Spleen (tissue), 7 donors: Measurements from ENCODE around the gene KIAA0753.

ENCODE experiments used
- CTCF ChIP-seq, 11 experiments: fragments of 200-600 bp in 7 of 11; fragments of 450-650 bp in 4 of 11; sonication (generic) in 4 of 11; IDR thresholded peaks in 8 of 11; conservative IDR thresholded peaks in 3 of 11; 1 replicate in 7 of 11; 2 replicates in 4 of 11; pipeline versions ENCODE4 v1.4.0 to v1.8.0; 2016 to 2021; ENCODE audit warnings: antibody characterized with exemption in 11 of 11, inconsistent platforms in 4 of 11, mild to moderate bottlenecking in 1 of 11
- POLR2AphosphoS5 ChIP-seq, 3 donors: sonication (generic); formaldehyde crosslinking; IDR thresholded peaks; one replicate each; pipeline ENCODE4 v1.5.1; 2017; ENCODE audit warnings: antibody characterized with exemption in 3 of 3
- donor health status: DM: no; HTN: no; CAD: no; lungs with moderate emphysema.
- donor health status: DM: no; HTN: no; CAD: no.
- donor health status: DM: no; HTN: no; CAD: no.

GRCh38 chr17:6681671-6682070 is 41.2 kb upstream of the KIAA0753 start:
- TF ChIP-seq CTCF (IDR thresholded peaks at IDR 0.05 in 8 of 11, conservative IDR thresholded peaks at IDR 0.05 in 3 of 11), result no peak
- no peak for TF ChIP-seq POLR2AphosphoS5 (IDR thresholded peaks at IDR 0.05)
